HUES48 (cell line): ENCODE measurements around the gene LHFPL3.
A peak's percentile ranks its signal among the peaks of the same experiment; 100 is the strongest.

ENCODE experiments used
- H3K27ac ChIP-seq: one replicate; pipeline ENCODE4 v1.7.0; 2013; ENCODE audit warnings: low read depth, low read length, inconsistent platforms
- H3K27me3 ChIP-seq: 2 replicates; pipeline ENCODE4 v1.6.1; 2013; ENCODE audit warnings: mild to moderate bottlenecking, low read length; ENCODE audit not compliant: control insufficient read depth, insufficient read depth
- H3K36me3 ChIP-seq: 2 replicates; pipeline ENCODE4 v1.6.1; 2013; ENCODE audit warnings: low read length; ENCODE audit not compliant: control insufficient read depth, insufficient read depth
- H3K4me1 ChIP-seq: 2 replicates; pipeline ENCODE4 v1.6.1; 2013; ENCODE audit warnings: mild to moderate bottlenecking, low read length; ENCODE audit not compliant: control insufficient read depth, insufficient read depth
- H3K4me3 ChIP-seq: 2 replicates; pipeline ENCODE4 v1.5.1; 2013; ENCODE audit warnings: mild to moderate bottlenecking, low read depth, low read length
- H3K9ac ChIP-seq: 2 replicates; pipeline ENCODE4 v1.6.1; 2013; ENCODE audit warnings: mild to moderate bottlenecking, low read depth, low read length, moderate library complexity
- H3K9me3 ChIP-seq: 2 replicates; pipeline ENCODE4 v1.6.1; 2013; ENCODE audit warnings: low read length; ENCODE audit not compliant: control insufficient read depth, insufficient read depth

The LHFPL3 gene

GRCh38 chr7:104859754-104860426 lies 531.5 kb downstream of the LHFPL3 start:
- Histone ChIP-seq H3K9me3 (peaks cover 11% of the 10 kb centered on the region), H3K9ac (no peak overlapping the region), H3K27ac (no peak overlapping the region), H3K4me3 (no peak overlapping the region), H3K27me3 (peaks cover 11% of the 10 kb centered on the region; the same call in 1 of the 2 replicates), H3K36me3 (no peaks in the 10 kb centered on the region), H3K4me1 (no peaks in the 10 kb centered on the region)

- H3K27ac ChIP-seq: no peak overlapping the region
- no peak overlapping the region for H3K9ac ChIP-seq
- no peaks in the 10 kb centered on the region for H3K4me1 ChIP-seq
- no peaks in the 10 kb centered on the region for H3K36me3 ChIP-seq
- H3K9me3 ChIP-seq: peaks cover 11% of the 10 kb centered on the region
- H3K4me3 ChIP-seq: no peak overlapping the region
- H3K27me3 ChIP-seq: peaks cover 11% of the 10 kb centered on the region; the same call in 1 of the 2 replicates
These were observed 533.5 kb downstream of the LHFPL3 start for GRCh38 chr7:104861729-104862390.

- no peak overlapping the region for H3K4me3 ChIP-seq
- peaks cover 11% of the 10 kb centered on the region for H3K9me3 ChIP-seq
- no peaks in the 10 kb centered on the region for H3K4me1 ChIP-seq
- no peaks in the 10 kb centered on the region for H3K36me3 ChIP-seq
- H3K9ac ChIP-seq: no peak overlapping the region
- H3K27ac ChIP-seq: no peak overlapping the region
- H3K27me3 ChIP-seq: peaks cover 11% of the 10 kb centered on the region; the same call in 1 of the 2 replicates
These were observed 534.3 kb downstream of the LHFPL3 start for GRCh38 chr7:104862719-104863118.

- no peaks in the 10 kb centered on the region for H3K9me3 ChIP-seq
- H3K4me1 ChIP-seq: no peaks in the 10 kb centered on the region
- H3K9ac ChIP-seq: no peak overlapping the region
- no peak overlapping the region for H3K4me3 ChIP-seq
- H3K36me3 ChIP-seq: no peaks in the 10 kb centered on the region
- no peaks in the 10 kb centered on the region for H3K27me3 ChIP-seq
- H3K27ac ChIP-seq: no peak overlapping the region
These were observed 545.0 kb downstream of the LHFPL3 start for GRCh38 chr7:104873401-104873800.

- Histone ChIP-seq H3K36me3 (no peaks in the 10 kb centered on the region), H3K27ac (no peak overlapping the region), H3K9me3 (no peaks in the 10 kb centered on the region), H3K27me3 (no peaks in the 10 kb centered on the region), H3K4me3 (no peak overlapping the region), H3K4me1 (peaks cover 3% of the 10 kb centered on the region; the same call in 1 of the 2 replicates), H3K9ac (no peak overlapping the region)
These were observed 550.2 kb downstream of the LHFPL3 start for GRCh38 chr7:104878577-104878976.

- Histone ChIP-seq H3K9me3 (no peaks in the 10 kb centered on the region), H3K9ac (no peak overlapping the region), H3K4me3 (no peak overlapping the region), H3K27me3 (no peaks in the 10 kb centered on the region), H3K4me1 (peaks cover 6% of the 10 kb centered on the region; the same call in 1 of the 2 replicates), H3K36me3 (no peaks in the 10 kb centered on the region), H3K27ac (no peak overlapping the region)
These were observed 554.9 kb downstream of the LHFPL3 start for GRCh38 chr7:104883248-104883717.

GRCh38 chr7:104883718-104884452 lies 555.5 kb downstream of the LHFPL3 start:
- no peak overlapping the region for H3K27ac ChIP-seq

GRCh38 chr7:104886651-104887050 lies 558.2 kb downstream of the LHFPL3 start:
- Histone ChIP-seq H3K9ac (no peak overlapping the region), H3K9me3 (no peaks in the 10 kb centered on the region), H3K27ac (no peak overlapping the region), H3K4me3 (no peak overlapping the region), H3K27me3 (no peaks in the 10 kb centered on the region), H3K4me1 (peaks cover 7% of the 10 kb centered on the region; the same call in 1 of the 2 replicates), H3K36me3 (no peaks in the 10 kb centered on the region)

More at GRCh38 chr7:104883718-104884452, 555.5 kb downstream of the LHFPL3 start:
- H3K9me3 ChIP-seq: no peaks in the 10 kb centered on the region
- no peak overlapping the region for H3K4me3 ChIP-seq
- H3K36me3 ChIP-seq: no peaks in the 10 kb centered on the region
- no peaks in the 10 kb centered on the region for H3K27me3 ChIP-seq
- H3K9ac ChIP-seq: peak overlapping the region; percentile 13; the same call in 1 of the 2 replicates
- H3K4me1 ChIP-seq: peaks cover 6% of the 10 kb centered on the region; the same call in 1 of the 2 replicates

- no peaks in the 10 kb centered on the region for H3K9me3 ChIP-seq
- peaks cover 8% of the 10 kb centered on the region; the same call in 1 of the 2 replicates for H3K4me1 ChIP-seq
- H3K27me3 ChIP-seq: no peaks in the 10 kb centered on the region
- H3K4me3 ChIP-seq: no peak overlapping the region
- H3K9ac ChIP-seq: no peak overlapping the region
- no peak overlapping the region for H3K27ac ChIP-seq
- no peaks in the 10 kb centered on the region for H3K36me3 ChIP-seq
These were observed 561.8 kb downstream of the LHFPL3 start for GRCh38 chr7:104890216-104890615.

- H3K4me3 ChIP-seq: no peak overlapping the region; the same call in 1 of the 2 replicates
- H3K27ac ChIP-seq: no peak overlapping the region
- H3K36me3 ChIP-seq: no peaks in the 10 kb centered on the region
- peaks cover 8% of the 10 kb centered on the region; the same call in 1 of the 2 replicates for H3K4me1 ChIP-seq
- H3K9ac ChIP-seq: no peak overlapping the region
- H3K27me3 ChIP-seq: no peaks in the 10 kb centered on the region
- H3K9me3 ChIP-seq: no peaks in the 10 kb centered on the region
These were observed 563.5 kb downstream of the LHFPL3 start for GRCh38 chr7:104891949-104892348.
